Skeletal muscle tissue (tissue), 5 donors: ENCODE data around the gene GOLGA8R. TPM values are rescaled to one million over a fixed set of nuclear protein-coding genes. Genes with fewer than 3 reads are reported as not detected.
"Not testable (repeated sequence)": the region's sequence is repeated elsewhere in the genome, so short reads cannot be mapped to it uniquely, and the experiment has no call there.

Experiments
- H3K27ac ChIP-seq: one replicate; pipeline ENCODE4 v1.7.0; 2013; ENCODE audit warnings: mild to moderate bottlenecking, low read depth, low read length, inconsistent platforms
- H3K27me3 ChIP-seq, 3 donors: one replicate each; pipeline ENCODE4 v1.7.0; 2013; ENCODE audit warnings: low read length in 3 of 3; ENCODE audit not compliant: control insufficient read depth in 3 of 3, insufficient read depth in 3 of 3
- H3K36me3 ChIP-seq, 3 donors: one replicate each; pipeline ENCODE4 v1.7.0; 2013; ENCODE audit warnings: low read length in 3 of 3; ENCODE audit not compliant: control insufficient read depth in 3 of 3, insufficient read depth in 3 of 3
- H3K4me1 ChIP-seq, 3 donors: one replicate each; pipeline ENCODE4 v1.7.0; 2013; ENCODE audit warnings: low read length in 3 of 3, mild to moderate bottlenecking in 3 of 3; ENCODE audit not compliant: control insufficient read depth in 3 of 3, insufficient read depth in 3 of 3
- H3K4me3 ChIP-seq, 3 donors: one replicate each; pipeline ENCODE4 v1.7.0; 2013; ENCODE audit warnings: low read length in 3 of 3
- H3K9ac ChIP-seq, 3 donors: one replicate each; pipeline ENCODE4 v1.7.0; 2013; ENCODE audit warnings: low read length in 3 of 3, mild to moderate bottlenecking in 3 of 3, moderate library complexity in 2 of 3, low read depth in 1 of 3
- H3K9me3 ChIP-seq, 3 donors: one replicate each; pipeline ENCODE4 v1.7.0; 2013; ENCODE audit warnings: low read length in 3 of 3; ENCODE audit not compliant: control insufficient read depth in 3 of 3
- small RNA-seq: library from RNA; depleted of rRNA; stranded (forward); fragments of <200 nt; gene quantifications from one replicate; pipeline ENCODE3, GENCODE V24; 2014
- total RNA-seq: library from RNA; depleted of rRNA; stranded (reverse); fragments of >200 nt; gene quantifications from one replicate; pipeline ENCODE4 v1.2.3, GENCODE V29; 2014
- donor health status: Osteomylitis.

The GOLGA8R gene
- total RNA-seq, 1 donor from 2014 or later = 3.1 TPM

DNA sequence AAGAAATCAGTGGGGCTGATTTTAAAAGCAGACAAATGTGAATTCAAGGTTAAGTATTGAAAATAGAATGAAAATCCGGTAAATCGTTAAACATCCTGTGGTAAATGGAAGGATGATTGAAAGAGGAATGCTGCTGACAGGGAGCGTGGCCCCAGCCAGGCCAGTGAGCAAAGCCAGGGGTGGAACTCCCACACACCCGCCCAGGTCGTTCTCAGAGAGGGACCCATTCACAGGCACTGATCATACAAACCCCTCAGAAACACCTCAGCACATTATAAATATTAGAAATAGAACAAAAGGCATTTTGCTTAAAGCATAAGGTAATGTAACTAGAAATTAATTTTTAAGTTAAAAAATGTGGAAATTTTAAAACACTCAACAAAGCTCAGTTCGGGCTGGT lies 59.0 kb downstream of the GOLGA8R start:
- not testable (repeated sequence) for H3K9me3 ChIP-seq

More for the DNA sequence above, 59.0 kb downstream of the GOLGA8R start:
- H3K4me3 ChIP-seq, H3K27me3 ChIP-seq, H3K36me3 ChIP-seq, H3K9ac ChIP-seq, H3K4me1 ChIP-seq, H3K27ac ChIP-seq: not testable (repeated sequence)

Small RNA genes within 50 kb of the gene (small RNA-seq; reads per million reads assigned to genes)
- not detected for gene AC019322.2
- not detected for gene RF00019
- gene RF00096 = not detected
- gene RN7SL196P = not detected

Other genes with a start within 250 kb of the GOLGA8R start
- 2.1 TPM for gene CHRFAM7A, start 20.7 kb downstream of the GOLGA8R start, total RNA-seq
- gene GOLGA8Q, start 137.8 kb upstream of the GOLGA8R start, total RNA-seq = 1.0 TPM
- gene GOLGA8H, start 189.8 kb upstream of the GOLGA8R start, total RNA-seq = 0.52 TPM